GM23338 (cell line): ENCODE results near the gene SEMG2. TPM values are rescaled to one million over a fixed set of nuclear protein-coding genes. Genes with fewer than 3 reads are reported as not detected.

Experiments
- ATAC-seq: fragments of 200-7000 bp; cut with Tn5 transposase; 3 replicates; pipeline ENCODE4 v1.9.1; 2020
- DNase-seq: peaks from one replicate; pipeline ENCODE4 v3.0.0-alpha.2; 2015; ENCODE audit warnings: low spot score
- H2AFZ ChIP-seq: fragments of 200-600 bp; sonication (generic); 2 replicates; pipeline ENCODE4 v1.8.0; 2016; ENCODE audit warnings: antibody characterized with exemption, mild to moderate bottlenecking, moderate library complexity
- H3F3A ChIP-seq: fragments of 200-600 bp; sonication (generic); replicated peaks from 2 replicates; pipeline ENCODE4 v1.8.0; 2017; ENCODE audit warnings: antibody characterized with exemption, mixed run types, low read depth
- H3K27ac ChIP-seq: fragments of 200-600 bp; sonication (generic); 2 replicates; pipeline ENCODE4 v1.6.1; 2016; ENCODE audit warnings: low read depth
- H3K27me3 ChIP-seq: fragments of 200-600 bp; sonication (generic); 2 replicates; pipeline ENCODE4 v1.8.0; 2016; ENCODE audit warnings: mild to moderate bottlenecking, mixed run types, moderate library complexity; ENCODE audit not compliant: insufficient read depth
- H3K36me3 ChIP-seq: fragments of 200-600 bp; sonication (generic); 2 replicates; pipeline ENCODE4 v1.8.0; 2016; ENCODE audit warnings: mild to moderate bottlenecking; ENCODE audit not compliant: insufficient read depth
- H3K4me1 ChIP-seq: fragments of 200-600 bp; sonication (generic); 2 replicates; pipeline ENCODE4 v1.8.0; 2016; ENCODE audit warnings: mild to moderate bottlenecking, moderate library complexity; ENCODE audit not compliant: insufficient read depth
- H3K4me2 ChIP-seq: fragments of 200-600 bp; sonication (generic); 2 replicates; pipeline ENCODE4 v1.7.1; 2017; ENCODE audit warnings: mixed run types
- H3K4me3 ChIP-seq: fragments of 200-600 bp; sonication (generic); 2 replicates; pipeline ENCODE4 v1.6.1; 2016; ENCODE audit warnings: mixed run types
- H3K79me2 ChIP-seq: fragments of 200-600 bp; sonication (generic); replicated peaks from 2 replicates; pipeline ENCODE4 v1.8.0; 2017; ENCODE audit warnings: mild to moderate bottlenecking; ENCODE audit not compliant: insufficient read depth
- H3K9me2 ChIP-seq: fragments of 200-600 bp; sonication (generic); 2 replicates; pipeline ENCODE4 v1.8.0; 2017; ENCODE audit not compliant: insufficient read depth
- H4K20me1 ChIP-seq: fragments of 200-600 bp; sonication (generic); replicated peaks from 2 replicates; pipeline ENCODE4 v1.8.0; 2017; ENCODE audit warnings: mild to moderate bottlenecking; ENCODE audit not compliant: insufficient read depth
- H3K27ac Mint-ChIP-seq: 2 replicates; pipeline ENCODE4 v1.8.0; 2020; ENCODE audit warnings: inconsistent platforms, mild to moderate bottlenecking, moderate library complexity, mixed read lengths
- H3K27me3 Mint-ChIP-seq: 3 replicates; pipeline ENCODE4 v1.8.0; 2022; ENCODE audit warnings: low read depth, mild to moderate bottlenecking, moderate library complexity, mixed read lengths, inconsistent platforms; ENCODE audit not compliant: insufficient read depth, poor library complexity
- H3K36me3 Mint-ChIP-seq: 3 replicates; pipeline ENCODE4 v1.8.0; 2021; ENCODE audit warnings: low read depth, mild to moderate bottlenecking, inconsistent platforms, moderate library complexity, mixed read lengths
- H3K4me1 Mint-ChIP-seq: 3 replicates; pipeline ENCODE4 v1.8.0; 2020; ENCODE audit warnings: mild to moderate bottlenecking, inconsistent platforms, mixed read lengths
- H3K4me3 Mint-ChIP-seq: 3 replicates; pipeline ENCODE4 v1.8.0; 2021; ENCODE audit warnings: moderate library complexity, mild to moderate bottlenecking, inconsistent platforms, mixed read lengths
- H3K9me3 Mint-ChIP-seq: 3 replicates; pipeline ENCODE4 v1.8.0; 2020; ENCODE audit warnings: moderate library complexity, mild to moderate bottlenecking, inconsistent platforms, mixed read lengths
- EZH2 ChIP-seq: fragments of 200-600 bp; sonication (generic); IDR thresholded peaks from one replicate; pipeline ENCODE4 v1.8.0; 2017; ENCODE audit warnings: antibody characterized with exemption, mild to moderate bottlenecking, low read depth; ENCODE audit not compliant: unreplicated experiment
- EZH2phosphoT487 ChIP-seq: fragments of 200-600 bp; sonication (generic); IDR thresholded peaks from one replicate; pipeline ENCODE4 v1.8.1; 2018; ENCODE audit warnings: antibody characterized with exemption; ENCODE audit not compliant: unreplicated experiment
- NANOG ChIP-seq: IDR thresholded peaks from 2 replicates; pipeline ENCODE4 v1.6.1; 2016; ENCODE audit warnings: antibody characterized with exemption, borderline replicate concordance
- ZNF331 ChIP-seq: fragments of 250-450 bp; sonication (Bioruptor Pico); IDR thresholded peaks from 2 replicates; pipeline ENCODE4 v1.5.0; 2020; ENCODE audit warnings: low read depth, mild to moderate bottlenecking, moderate library complexity
- polyA plus RNA-seq: library from polyadenylated mRNA; unstranded; fragments of >200 nt; fragmentation: Nextera tagmentation; extraction: Ambion mirVana; gene quantifications from 2 replicates; pipeline ENCODE4 v1.2.1, GENCODE V29; 2016
- total RNA-seq: library from RNA; depleted of rRNA; stranded (reverse); fragments of >200 nt; shearing (Covaris generic); gene quantifications from 2 replicates; pipeline ENCODE4 v1.2.3, GENCODE V29; 2014
- TF ChIP-seq, protein P1 (sequence below): IDR thresholded peaks from one replicate; pipeline ENCODE4 v1.6.1; 2018; ENCODE audit warnings: antibody characterized with exemption; ENCODE audit not compliant: unreplicated experiment
- TF ChIP-seq, protein P2 (sequence below): IDR thresholded peaks from 2 replicates; pipeline ENCODE4 v1.6.1; 2016; ENCODE audit warnings: antibody characterized with exemption
- TF ChIP-seq, protein P3 (sequence below), 2 experiments: fragments of 200-600 bp in 1 of 2; sonication (generic) in 1 of 2; conservative IDR thresholded peaks; 2 replicates each; pipeline versions ENCODE4 v1.5.1 to v1.6.1; 2016 to 2017; ENCODE audit warnings: antibody characterized with exemption in 2 of 2, low read depth in 2 of 2, mild to moderate bottlenecking in 2 of 2, moderate library complexity in 1 of 2
- TF ChIP-seq, protein P4 (sequence below): fragments of 250-450 bp; sonication (Bioruptor Pico); IDR thresholded peaks from 2 replicates; pipeline ENCODE4 v1.5.0; 2020; ENCODE audit warnings: mild to moderate bottlenecking, moderate library complexity

The SEMG2 gene
- total and polyA plus RNA-seq, 2 experiments from 2014 or later, result not detected

DNA sequence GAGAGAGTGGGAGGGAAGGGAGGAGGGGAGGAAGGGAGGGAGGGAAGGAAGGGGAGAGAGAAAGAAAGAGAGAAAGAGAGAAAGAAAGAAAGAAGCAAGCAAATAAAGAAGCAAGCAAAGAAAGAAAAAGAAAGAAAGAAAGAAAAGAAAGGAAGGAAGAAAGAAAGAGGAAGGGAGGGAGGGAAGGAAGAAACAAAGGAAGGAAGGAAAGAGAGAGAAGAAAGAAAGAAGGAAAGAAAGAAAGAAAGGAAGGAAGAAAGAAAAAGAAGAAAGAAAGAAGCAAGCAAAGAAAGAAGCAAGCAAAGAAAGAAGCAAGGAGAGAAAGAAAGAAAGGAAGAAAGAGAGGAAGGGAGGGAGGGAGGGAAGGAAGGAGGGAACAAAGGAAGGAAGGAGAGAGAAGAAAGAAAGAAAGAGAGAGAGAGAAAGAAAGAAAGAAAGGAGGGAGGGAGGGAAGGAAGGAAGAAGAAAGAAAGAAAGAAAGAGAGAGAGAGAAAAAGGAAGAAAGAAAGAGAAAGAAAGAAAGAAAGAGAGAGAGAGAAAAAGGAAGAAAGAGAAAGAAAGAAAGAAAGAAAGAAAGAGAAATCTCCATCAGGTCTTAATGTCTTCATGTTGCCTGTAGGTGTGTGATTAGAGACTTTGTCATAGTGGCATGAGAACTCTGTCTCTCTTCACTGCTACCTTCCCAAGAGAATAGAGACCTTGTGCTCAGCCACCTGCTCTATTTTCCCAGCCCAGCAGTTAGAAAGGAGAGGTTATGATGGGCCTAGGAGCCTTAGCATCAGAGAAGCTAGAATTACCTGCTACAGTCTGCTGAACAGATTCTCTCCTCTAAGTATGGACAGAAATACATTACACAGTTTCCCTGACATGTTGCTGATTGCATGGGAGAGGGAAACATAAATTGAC is 9.4 kb upstream of the SEMG2 start:
- peaks cover 25% of the 10 kb centered on the region for H3K9me2 ChIP-seq
- peaks cover 13% of the 10 kb centered on the region; the same call in 2 of the 3 replicates for H3K36me3 Mint-ChIP-seq
- H3K27ac Mint-ChIP-seq, result no peak overlapping the region
- H3K27ac ChIP-seq, result no peak overlapping the region
- DNase-seq, result peak; percentile 33
- H2AFZ ChIP-seq, result no peak overlapping the region
- TF ChIP-seq NANOG (no peak), ZNF331 (no peak), EZH2phosphoT487 (no peak), EZH2 (no peak)
- TF ChIP-seq, protein P1, sequence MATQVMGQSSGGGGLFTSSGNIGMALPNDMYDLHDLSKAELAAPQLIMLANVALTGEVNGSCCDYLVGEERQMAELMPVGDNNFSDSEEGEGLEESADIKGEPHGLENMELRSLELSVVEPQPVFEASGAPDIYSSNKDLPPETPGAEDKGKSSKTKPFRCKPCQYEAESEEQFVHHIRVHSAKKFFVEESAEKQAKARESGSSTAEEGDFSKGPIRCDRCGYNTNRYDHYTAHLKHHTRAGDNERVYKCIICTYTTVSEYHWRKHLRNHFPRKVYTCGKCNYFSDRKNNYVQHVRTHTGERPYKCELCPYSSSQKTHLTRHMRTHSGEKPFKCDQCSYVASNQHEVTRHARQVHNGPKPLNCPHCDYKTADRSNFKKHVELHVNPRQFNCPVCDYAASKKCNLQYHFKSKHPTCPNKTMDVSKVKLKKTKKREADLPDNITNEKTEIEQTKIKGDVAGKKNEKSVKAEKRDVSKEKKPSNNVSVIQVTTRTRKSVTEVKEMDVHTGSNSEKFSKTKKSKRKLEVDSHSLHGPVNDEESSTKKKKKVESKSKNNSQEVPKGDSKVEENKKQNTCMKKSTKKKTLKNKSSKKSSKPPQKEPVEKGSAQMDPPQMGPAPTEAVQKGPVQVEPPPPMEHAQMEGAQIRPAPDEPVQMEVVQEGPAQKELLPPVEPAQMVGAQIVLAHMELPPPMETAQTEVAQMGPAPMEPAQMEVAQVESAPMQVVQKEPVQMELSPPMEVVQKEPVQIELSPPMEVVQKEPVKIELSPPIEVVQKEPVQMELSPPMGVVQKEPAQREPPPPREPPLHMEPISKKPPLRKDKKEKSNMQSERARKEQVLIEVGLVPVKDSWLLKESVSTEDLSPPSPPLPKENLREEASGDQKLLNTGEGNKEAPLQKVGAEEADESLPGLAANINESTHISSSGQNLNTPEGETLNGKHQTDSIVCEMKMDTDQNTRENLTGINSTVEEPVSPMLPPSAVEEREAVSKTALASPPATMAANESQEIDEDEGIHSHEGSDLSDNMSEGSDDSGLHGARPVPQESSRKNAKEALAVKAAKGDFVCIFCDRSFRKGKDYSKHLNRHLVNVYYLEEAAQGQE, result no peak
- TF ChIP-seq, protein P2, sequence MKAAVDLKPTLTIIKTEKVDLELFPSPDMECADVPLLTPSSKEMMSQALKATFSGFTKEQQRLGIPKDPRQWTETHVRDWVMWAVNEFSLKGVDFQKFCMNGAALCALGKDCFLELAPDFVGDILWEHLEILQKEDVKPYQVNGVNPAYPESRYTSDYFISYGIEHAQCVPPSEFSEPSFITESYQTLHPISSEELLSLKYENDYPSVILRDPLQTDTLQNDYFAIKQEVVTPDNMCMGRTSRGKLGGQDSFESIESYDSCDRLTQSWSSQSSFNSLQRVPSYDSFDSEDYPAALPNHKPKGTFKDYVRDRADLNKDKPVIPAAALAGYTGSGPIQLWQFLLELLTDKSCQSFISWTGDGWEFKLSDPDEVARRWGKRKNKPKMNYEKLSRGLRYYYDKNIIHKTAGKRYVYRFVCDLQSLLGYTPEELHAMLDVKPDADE, result no peak
- TF ChIP-seq, protein P3, sequence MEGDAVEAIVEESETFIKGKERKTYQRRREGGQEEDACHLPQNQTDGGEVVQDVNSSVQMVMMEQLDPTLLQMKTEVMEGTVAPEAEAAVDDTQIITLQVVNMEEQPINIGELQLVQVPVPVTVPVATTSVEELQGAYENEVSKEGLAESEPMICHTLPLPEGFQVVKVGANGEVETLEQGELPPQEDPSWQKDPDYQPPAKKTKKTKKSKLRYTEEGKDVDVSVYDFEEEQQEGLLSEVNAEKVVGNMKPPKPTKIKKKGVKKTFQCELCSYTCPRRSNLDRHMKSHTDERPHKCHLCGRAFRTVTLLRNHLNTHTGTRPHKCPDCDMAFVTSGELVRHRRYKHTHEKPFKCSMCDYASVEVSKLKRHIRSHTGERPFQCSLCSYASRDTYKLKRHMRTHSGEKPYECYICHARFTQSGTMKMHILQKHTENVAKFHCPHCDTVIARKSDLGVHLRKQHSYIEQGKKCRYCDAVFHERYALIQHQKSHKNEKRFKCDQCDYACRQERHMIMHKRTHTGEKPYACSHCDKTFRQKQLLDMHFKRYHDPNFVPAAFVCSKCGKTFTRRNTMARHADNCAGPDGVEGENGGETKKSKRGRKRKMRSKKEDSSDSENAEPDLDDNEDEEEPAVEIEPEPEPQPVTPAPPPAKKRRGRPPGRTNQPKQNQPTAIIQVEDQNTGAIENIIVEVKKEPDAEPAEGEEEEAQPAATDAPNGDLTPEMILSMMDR (conservative IDR thresholded peaks at IDR 0.05; ENCODE audit: low read depth in 2 of 2), result no peak
- TF ChIP-seq, protein P4, sequence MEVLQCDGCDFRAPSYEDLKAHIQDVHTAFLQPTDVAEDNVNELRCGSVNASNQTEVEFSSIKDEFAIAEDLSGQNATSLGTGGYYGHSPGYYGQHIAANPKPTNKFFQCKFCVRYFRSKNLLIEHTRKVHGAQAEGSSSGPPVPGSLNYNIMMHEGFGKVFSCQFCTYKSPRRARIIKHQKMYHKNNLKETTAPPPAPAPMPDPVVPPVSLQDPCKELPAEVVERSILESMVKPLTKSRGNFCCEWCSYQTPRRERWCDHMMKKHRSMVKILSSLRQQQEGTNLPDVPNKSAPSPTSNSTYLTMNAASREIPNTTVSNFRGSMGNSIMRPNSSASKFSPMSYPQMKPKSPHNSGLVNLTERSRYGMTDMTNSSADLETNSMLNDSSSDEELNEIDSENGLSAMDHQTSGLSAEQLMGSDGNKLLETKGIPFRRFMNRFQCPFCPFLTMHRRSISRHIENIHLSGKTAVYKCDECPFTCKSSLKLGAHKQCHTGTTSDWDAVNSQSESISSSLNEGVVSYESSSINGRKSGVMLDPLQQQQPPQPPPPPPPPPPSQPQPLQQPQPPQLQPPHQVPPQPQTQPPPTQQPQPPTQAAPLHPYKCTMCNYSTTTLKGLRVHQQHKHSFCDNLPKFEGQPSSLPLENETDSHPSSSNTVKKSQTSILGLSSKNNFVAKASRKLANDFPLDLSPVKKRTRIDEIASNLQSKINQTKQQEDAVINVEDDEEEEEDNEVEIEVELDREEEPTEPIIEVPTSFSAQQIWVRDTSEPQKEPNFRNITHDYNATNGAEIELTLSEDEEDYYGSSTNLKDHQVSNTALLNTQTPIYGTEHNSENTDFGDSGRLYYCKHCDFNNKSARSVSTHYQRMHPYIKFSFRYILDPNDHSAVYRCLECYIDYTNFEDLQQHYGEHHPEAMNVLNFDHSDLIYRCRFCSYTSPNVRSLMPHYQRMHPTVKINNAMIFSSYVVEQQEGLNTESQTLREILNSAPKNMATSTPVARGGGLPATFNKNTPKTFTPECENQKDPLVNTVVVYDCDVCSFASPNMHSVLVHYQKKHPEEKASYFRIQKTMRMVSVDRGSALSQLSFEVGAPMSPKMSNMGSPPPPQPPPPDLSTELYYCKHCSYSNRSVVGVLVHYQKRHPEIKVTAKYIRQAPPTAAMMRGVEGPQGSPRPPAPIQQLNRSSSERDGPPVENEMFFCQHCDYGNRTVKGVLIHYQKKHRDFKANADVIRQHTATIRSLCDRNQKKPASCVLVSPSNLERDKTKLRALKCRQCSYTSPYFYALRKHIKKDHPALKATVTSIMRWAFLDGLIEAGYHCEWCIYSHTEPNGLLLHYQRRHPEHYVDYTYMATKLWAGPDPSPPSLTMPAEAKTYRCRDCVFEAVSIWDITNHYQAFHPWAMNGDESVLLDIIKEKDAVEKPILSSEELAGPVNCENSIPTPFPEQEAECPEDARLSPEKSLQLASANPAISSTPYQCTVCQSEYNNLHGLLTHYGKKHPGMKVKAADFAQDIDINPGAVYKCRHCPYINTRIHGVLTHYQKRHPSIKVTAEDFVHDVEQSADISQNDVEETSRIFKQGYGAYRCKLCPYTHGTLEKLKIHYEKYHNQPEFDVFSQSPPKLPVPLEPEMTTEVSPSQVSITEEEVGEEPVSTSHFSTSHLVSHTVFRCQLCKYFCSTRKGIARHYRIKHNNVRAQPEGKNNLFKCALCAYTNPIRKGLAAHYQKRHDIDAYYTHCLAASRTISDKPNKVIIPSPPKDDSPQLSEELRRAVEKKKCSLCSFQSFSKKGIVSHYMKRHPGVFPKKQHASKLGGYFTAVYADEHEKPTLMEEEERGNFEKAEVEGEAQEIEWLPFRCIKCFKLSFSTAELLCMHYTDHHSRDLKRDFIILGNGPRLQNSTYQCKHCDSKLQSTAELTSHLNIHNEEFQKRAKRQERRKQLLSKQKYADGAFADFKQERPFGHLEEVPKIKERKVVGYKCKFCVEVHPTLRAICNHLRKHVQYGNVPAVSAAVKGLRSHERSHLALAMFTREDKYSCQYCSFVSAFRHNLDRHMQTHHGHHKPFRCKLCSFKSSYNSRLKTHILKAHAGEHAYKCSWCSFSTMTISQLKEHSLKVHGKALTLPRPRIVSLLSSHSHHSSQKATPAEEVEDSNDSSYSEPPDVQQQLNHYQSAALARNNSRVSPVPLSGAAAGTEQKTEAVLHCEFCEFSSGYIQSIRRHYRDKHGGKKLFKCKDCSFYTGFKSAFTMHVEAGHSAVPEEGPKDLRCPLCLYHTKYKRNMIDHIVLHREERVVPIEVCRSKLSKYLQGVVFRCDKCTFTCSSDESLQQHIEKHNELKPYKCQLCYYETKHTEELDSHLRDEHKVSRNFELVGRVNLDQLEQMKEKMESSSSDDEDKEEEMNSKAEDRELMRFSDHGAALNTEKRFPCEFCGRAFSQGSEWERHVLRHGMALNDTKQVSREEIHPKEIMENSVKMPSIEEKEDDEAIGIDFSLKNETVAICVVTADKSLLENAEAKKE (CRISPR knock-in tag), result no peak
- H3K4me2 ChIP-seq, result no peak overlapping the region
- no peak overlapping the region for H3K4me3 ChIP-seq
- H3K79me2 ChIP-seq, result no peaks in the 10 kb centered on the region
- H4K20me1 ChIP-seq, result no peaks in the 10 kb centered on the region
- no peak overlapping the region for H3K4me3 Mint-ChIP-seq
- H3K36me3 ChIP-seq, result no peaks in the 10 kb centered on the region
- peak; percentile 32; the same call in 2 of the 3 replicates for ATAC-seq
- H3K4me1 ChIP-seq, result peaks cover 24% of the 10 kb centered on the region
- no peaks in the 10 kb centered on the region for H3F3A ChIP-seq
- 0 out of 2 replicates have a peak, but pooled peaks cover 3% of the 10 kb centered on the region for H3K27me3 ChIP-seq
- peaks cover 9% of the 10 kb centered on the region; the same call in 2 of the 3 replicates for H3K9me3 Mint-ChIP-seq
- peaks cover 5% of the 10 kb centered on the region for H3K27me3 Mint-ChIP-seq
- H3K4me1 Mint-ChIP-seq, result peaks cover 34% of the 10 kb centered on the region
